Panc1 (cell line): ENCODE measurements around the gene LRRFIP2. TPM values are rescaled to one million over a fixed set of nuclear protein-coding genes. Genes with fewer than 3 reads are reported as not detected.

Source experiments
- ATAC-seq: fragments of 200-7000 bp; cut with Tn5 transposase; 2 replicates; pipeline ENCODE4 v1.9.1; 2020; ENCODE audit warnings: mild to moderate bottlenecking, moderate library complexity
- BruUV-seq: library from RNA; stranded (reverse); fragments of 400-500 nt; replicated peaks from 2 replicates; lab custom pipeline; 2021; lab: Mats Ljungman, UMichigan
- CTCF ChIA-PET: fragments of 300-600 bp; sonication (Branson Sonifier 250); formaldehyde crosslinking; loops from one replicate; lab custom pipeline; 2022; ENCODE audit warnings: antibody characterized with exemption; lab: Charles Lee
- POLR2A ChIA-PET: fragments of 300-600 bp; sonication (Branson Sonifier 250); formaldehyde crosslinking; loops from one replicate; lab custom pipeline; 2022; ENCODE audit warnings: antibody characterized with exemption; lab: Charles Lee
- DNase-seq: peaks from one replicate; pipeline ENCODE4 v3.0.0-alpha.2; 2010; ENCODE audit warnings: low read depth, low spot score
- H3K27ac ChIP-seq: 2 replicates; pipeline ENCODE4 v1.5.1; 2011; ENCODE audit warnings: mild to moderate bottlenecking, low read length, inconsistent platforms
- H3K27me3 ChIP-seq: fragments of 200-500 bp; sonication (Bioruptor generic); 2 replicates; pipeline ENCODE4 v1.6.0; 2014; ENCODE audit warnings: low read length, inconsistent platforms; ENCODE audit not compliant: control insufficient read depth, insufficient read depth
- H3K36me3 ChIP-seq: fragments of 200-500 bp; sonication (Bioruptor generic); 2 replicates; pipeline ENCODE4 v1.5.1; 2014; ENCODE audit warnings: inconsistent platforms, mild to moderate bottlenecking, low read length, moderate library complexity; ENCODE audit not compliant: control insufficient read depth, insufficient read depth
- H3K4me1 ChIP-seq: 2 replicates; pipeline ENCODE4 v1.5.1; 2011; ENCODE audit warnings: inconsistent platforms, mild to moderate bottlenecking, low read length, moderate library complexity; ENCODE audit not compliant: control insufficient read depth, insufficient read depth
- H3K4me3 ChIP-seq, 2 experiments: 2 replicates each; pipeline ENCODE4 v1.5.1; 2011 to 2012; ENCODE audit warnings: low read depth in 2 of 2, low read length in 2 of 2, mild to moderate bottlenecking in 2 of 2, inconsistent platforms in 1 of 2, moderate library complexity in 1 of 2
- H3K9me3 ChIP-seq: fragments of 200-500 bp; sonication (Bioruptor generic); 2 replicates; pipeline ENCODE4 v1.5.1; 2014; ENCODE audit warnings: low read depth, mild to moderate bottlenecking, inconsistent platforms, low read length, moderate library complexity; ENCODE audit not compliant: control insufficient read depth, insufficient read depth
- CTCF ChIP-seq: fragments of 450-650 bp; IDR thresholded peaks from 2 replicates; pipeline ENCODE4 v1.5.1; 2017; ENCODE audit warnings: mild to moderate bottlenecking
- POLR2AphosphoS5 ChIP-seq: IDR thresholded peaks from 2 replicates; pipeline ENCODE4 v1.6.1; 2012; ENCODE audit warnings: mild to moderate bottlenecking, low read depth, low read length, moderate library complexity
- REST ChIP-seq, 2 experiments: IDR thresholded peaks; 2 replicates each; pipeline ENCODE4 v1.6.1; 2011 to 2012; ENCODE audit warnings: low read depth in 2 of 2, control low read depth in 1 of 2, low read length in 1 of 2, mild to moderate bottlenecking in 1 of 2, moderate library complexity in 1 of 2; ENCODE audit not compliant: insufficient read depth in 1 of 2
- SIN3A ChIP-seq: IDR thresholded peaks from 2 replicates; pipeline ENCODE4 v1.6.1; 2012; ENCODE audit warnings: low read depth, mild to moderate bottlenecking, low read length, moderate library complexity, borderline replicate concordance; ENCODE audit not compliant: insufficient read depth
- TCF7L2 ChIP-seq: IDR thresholded peaks from 2 replicates; pipeline ENCODE4 v1.6.1; 2011; ENCODE audit warnings: mild to moderate bottlenecking, low read depth, low read length, inconsistent platforms
- in situ Hi-C: cut with HindIII; loops from 2 replicates; pipeline ENCODE4 v1.10.0; 2016; ENCODE audit warnings: low sequenced_read_pairs, low pct_unique_long_range_greater_than_20kb
- intact Hi-C: fragments of 100-400 bp; cut with micrococcal nuclease; formaldehyde crosslinking; loops from one replicate; pipeline ENCODE4 v1.10.0; 2022; ENCODE audit not compliant: unreplicated experiment
- total RNA-seq: library from RNA; stranded (reverse); gene quantifications from one replicate; pipeline ENCODE4 v1.2.1, GENCODE V29; 2021; ENCODE audit not compliant: unreplicated experiment

Gene LRRFIP2
- total RNA-seq, 1 experiment from 2014 or later: 32.3 TPM

- POLR2A ChIA-PET: no interaction called here
- Histone ChIP-seq H3K27ac (no peak overlapping the region), H3K36me3 (no peaks in the 10 kb centered on the region; the same call in 1 of the 2 replicates), H3K4me1 (no peaks in the 10 kb centered on the region), H3K27me3 (no peaks in the 10 kb centered on the region), H3K4me3 (no peak overlapping the region), H3K9me3 (no peaks in the 10 kb centered on the region)
- TF ChIP-seq REST (IDR thresholded peaks at IDR 0.05; ENCODE audit: insufficient read depth in 1 of 2, low read depth in 2 of 2, low read length in 1 of 2) (no peak), TCF7L2 (no peak), CTCF (no peak), POLR2AphosphoS5 (no peak), SIN3A (no peak)
- no TSS peak for BruUV-seq
- ATAC-seq (no peak), DNase-seq (no peak)
- intact Hi-C loops (no loop called here), in situ Hi-C loops (no loop called here)
- CTCF ChIA-PET: no interaction called here
Measured at GRCh38 chr3:37116998-37117397, 57.4 kb downstream of the LRRFIP2 start.

- ChIA-PET POLR2A (no interaction called here), CTCF (no interaction called here)
- TF ChIP-seq CTCF (no peak), TCF7L2 (no peak), POLR2AphosphoS5 (no peak), SIN3A (no peak)
- DNase-seq (no peak), ATAC-seq (no peak)
- H3K36me3 ChIP-seq: no peaks in the 10 kb centered on the region; the same call in 1 of the 2 replicates
- intact Hi-C loops: no loop called here
- no TSS peak for BruUV-seq
- H3K4me3 ChIP-seq: no peak overlapping the region
- in situ Hi-C loops: no loop called here
- no peaks in the 10 kb centered on the region for H3K9me3 ChIP-seq
- H3K27ac ChIP-seq: no peak overlapping the region
- H3K27me3 ChIP-seq: no peaks in the 10 kb centered on the region
- H3K4me1 ChIP-seq: no peaks in the 10 kb centered on the region
Measured at GRCh38 chr3:37115446-37115845, 58.9 kb downstream of the LRRFIP2 start.
